ENCODE measurements around the gene GEMIN2. TPM values are rescaled to one million over a fixed set of nuclear protein-coding genes. Genes with fewer than 3 reads are reported as not detected.
"Not testable (repeated sequence)": the region's sequence is repeated elsewhere in the genome, so short reads cannot be mapped to it uniquely, and the experiment has no call there.

GEMIN2 gene
- total RNA-seq, 4 donors from 2014 or later: 9.5 to 17.1 (median 15.6) TPM

DNA sequence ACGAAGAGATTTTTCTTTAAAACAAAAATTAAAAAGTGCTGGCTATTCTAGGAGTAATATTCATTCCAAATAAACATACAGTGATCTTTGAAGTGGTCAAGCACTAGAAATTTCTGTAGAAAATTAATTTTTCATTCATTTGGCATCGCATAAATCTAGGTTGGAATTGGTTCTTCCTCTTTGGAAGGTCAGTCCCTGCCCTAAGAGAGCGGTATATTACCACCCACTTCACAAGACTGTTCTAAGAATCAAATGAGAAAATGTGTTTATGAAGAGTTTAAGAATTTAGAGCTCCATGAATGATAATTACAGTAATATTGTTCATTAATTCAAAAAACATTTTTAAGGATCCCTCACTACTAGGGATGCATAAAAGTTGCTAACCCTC lies 444 bp upstream of the GEMIN2 start:
- no peak for ATAC-seq (ENCODE audit: low FRiP score)

GRCh38 chr14:39122330-39123138 lies 8.4 kb downstream of the GEMIN2 start:
- TF ChIP-seq CTCF (IDR thresholded peaks at IDR 0.05): no peak
- ATAC-seq (ENCODE audit: low FRiP score) (no peak), DNase-seq (ENCODE audit: low spot score) (no peak)

More for the DNA sequence above, 444 bp upstream of the GEMIN2 start:
- no peak for DNase-seq (ENCODE audit: low spot score)
- no peak for TF ChIP-seq CTCF (IDR thresholded peaks at IDR 0.05)

DNA sequence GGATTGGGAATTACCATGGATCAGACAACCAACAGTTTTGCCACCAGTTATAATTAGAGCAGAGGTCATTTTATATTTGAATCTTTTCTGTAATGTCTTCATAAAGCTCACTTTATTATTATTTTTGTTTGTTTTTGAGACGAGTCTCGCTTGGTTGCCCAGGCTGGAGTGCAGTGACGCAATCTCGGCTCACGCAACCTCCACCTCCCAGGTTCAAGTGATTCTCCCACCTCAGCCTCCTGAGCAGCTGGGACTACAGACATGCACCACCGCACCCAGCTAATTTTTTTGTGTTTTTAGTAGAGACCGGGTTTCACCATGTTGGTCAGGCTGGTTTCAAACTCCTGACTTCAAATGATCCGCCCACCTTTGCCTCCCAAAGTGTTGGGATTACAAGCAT lies 23.7 kb downstream of the GEMIN2 start:
- DNase-seq (ENCODE audit: low spot score); ATAC-seq (ENCODE audit: low FRiP score): not testable (repeated sequence)

DNA sequence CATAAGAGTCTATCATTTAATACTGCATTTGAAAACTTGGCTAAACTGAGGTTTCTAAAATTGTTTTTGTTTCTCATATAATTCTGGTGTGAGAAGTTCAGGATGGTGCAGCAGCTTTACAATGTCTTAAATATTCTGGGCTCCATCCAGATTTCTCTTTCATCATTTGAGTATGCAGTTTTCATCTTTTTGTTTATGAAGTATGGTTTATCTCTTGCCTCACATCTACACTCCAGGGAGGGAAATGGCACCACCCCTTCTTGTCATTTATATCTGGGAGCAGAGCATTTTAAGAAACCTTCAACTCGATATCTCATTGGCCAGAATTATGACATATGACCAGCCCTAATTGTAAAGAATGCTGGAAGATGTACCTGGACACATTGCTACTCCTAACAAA lies 24.3 kb downstream of the GEMIN2 start:
- TF ChIP-seq CTCF (IDR thresholded peaks at IDR 0.05): no peak
- no peak for ATAC-seq (ENCODE audit: low FRiP score)
- no peak for DNase-seq (ENCODE audit: low spot score)

DNA sequence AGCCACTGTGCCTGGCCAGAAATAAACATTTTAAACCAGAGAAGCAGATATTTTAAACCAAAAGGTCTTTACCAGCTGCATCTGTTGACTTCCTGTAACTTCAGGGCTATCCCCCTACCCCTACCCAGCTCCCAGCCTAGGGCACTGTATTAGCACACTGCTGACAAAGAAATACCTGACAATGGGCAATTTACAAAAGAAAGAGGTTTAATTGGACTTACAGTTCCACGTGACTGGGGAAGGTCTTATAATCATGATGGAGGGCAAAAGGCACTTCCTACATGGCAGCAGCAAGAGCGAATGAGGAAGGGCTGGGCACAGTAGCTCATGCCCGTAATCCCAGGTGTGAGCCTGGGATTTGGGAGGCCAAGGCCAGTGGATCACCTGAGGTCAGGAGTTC lies 26.0 kb downstream of the GEMIN2 start:
- no peak for ATAC-seq (ENCODE audit: low FRiP score)
- TF ChIP-seq CTCF (IDR thresholded peaks at IDR 0.05): no peak
- no peak for DNase-seq (ENCODE audit: low spot score)

- ATAC-seq (ENCODE audit: low FRiP score): not testable (repeated sequence)
These were observed 27.5 kb downstream of the GEMIN2 start for GRCh38 chr14:39141623-39142022.

DNA sequence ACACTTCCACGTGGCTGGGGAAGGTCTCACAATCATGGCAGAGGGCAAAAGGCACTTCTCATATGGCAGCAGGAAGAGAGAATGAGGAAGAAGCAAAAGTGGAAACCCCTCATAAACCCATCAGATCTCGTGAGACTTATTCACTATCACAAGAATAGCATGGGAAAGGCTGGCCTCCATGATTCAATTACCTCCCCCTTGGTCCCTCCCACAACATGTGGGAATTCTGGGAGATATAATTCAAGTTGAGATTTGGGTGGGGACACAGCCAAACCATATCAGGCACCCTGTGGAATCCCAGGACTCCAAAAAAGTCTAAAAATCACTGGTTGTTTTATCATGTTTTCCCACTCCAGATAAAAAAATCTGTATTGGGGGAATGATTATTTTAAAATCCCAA lies 29.1 kb downstream of the GEMIN2 start:
- ATAC-seq (ENCODE audit: low FRiP score); DNase-seq (ENCODE audit: low spot score): not testable (repeated sequence)

More at GRCh38 chr14:39141623-39142022, 27.5 kb downstream of the GEMIN2 start:
- not testable (repeated sequence) for DNase-seq (ENCODE audit: low spot score)

DNA sequence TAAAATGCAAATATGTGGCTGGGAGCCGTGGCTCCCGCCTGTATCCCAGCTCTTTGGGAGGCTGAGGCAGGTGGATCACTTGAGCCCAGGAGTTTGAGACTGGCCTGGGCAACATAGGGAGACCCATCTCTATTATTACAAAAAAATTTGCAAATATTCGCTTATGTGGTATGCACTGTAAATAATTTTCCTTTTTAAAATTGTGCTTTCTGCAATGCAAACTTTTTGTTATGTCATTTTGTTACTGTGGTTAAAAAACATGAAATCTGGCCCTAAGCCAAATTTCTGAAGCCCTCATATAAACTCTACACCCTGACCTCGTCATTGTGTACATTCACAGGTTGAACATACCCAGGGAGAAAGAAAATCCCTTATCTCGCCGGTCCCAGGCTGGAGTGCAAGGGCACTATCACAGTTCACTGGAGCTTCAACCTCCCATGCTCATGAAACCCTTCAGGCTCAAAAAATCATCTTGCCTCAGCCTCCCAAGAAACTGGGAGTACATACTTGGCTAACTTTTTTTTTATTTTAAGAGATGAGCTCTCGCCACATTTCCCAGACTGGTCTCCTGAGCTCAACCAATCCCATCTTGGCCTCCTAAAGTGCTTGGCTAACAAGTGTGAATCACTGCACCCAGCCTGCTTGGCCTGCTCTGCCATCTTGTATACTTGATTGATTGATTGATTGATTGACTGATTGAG lies 31.3 kb downstream of the GEMIN2 start:
- no peak for TF ChIP-seq CTCF (IDR thresholded peaks at IDR 0.05)
- ATAC-seq (ENCODE audit: low FRiP score): no peak
- no peak for DNase-seq (ENCODE audit: low spot score)
